Karpas-422 (cell line): ENCODE data around the gene PCDHB12. TPM values are rescaled to one million over a fixed set of nuclear protein-coding genes. Genes with fewer than 3 reads are reported as not detected.
A peak's percentile ranks its signal among the peaks of the same experiment; 100 is the strongest.
"Not testable (repeated sequence)": the region's sequence is repeated elsewhere in the genome, so short reads cannot be mapped to it uniquely, and the experiment has no call there.

Experiments used
- DNase-seq: peaks from one replicate; pipeline ENCODE4 v3.0.0-alpha.2; 2015
- H2AFZ ChIP-seq: fragments of 200-600 bp; sonication (generic); 2 replicates; pipeline ENCODE4 v1.6.1; 2014; ENCODE audit warnings: antibody characterized with exemption, low read length, mixed read lengths
- H3K27ac ChIP-seq: fragments of 200-600 bp; sonication (generic); 2 replicates; pipeline ENCODE4 v1.5.1; 2014; ENCODE audit warnings: mild to moderate bottlenecking, low read length, moderate library complexity
- H3K27me3 ChIP-seq: fragments of 200-600 bp; sonication (generic); 2 replicates; pipeline ENCODE4 v1.6.1; 2014; ENCODE audit warnings: low read length, mixed read lengths
- H3K36me3 ChIP-seq: fragments of 200-600 bp; sonication (generic); 2 replicates; pipeline ENCODE4 v1.6.1; 2014; ENCODE audit warnings: low read length, mixed read lengths; ENCODE audit not compliant: insufficient read depth
- H3K4me1 ChIP-seq: fragments of 200-600 bp; sonication (generic); 2 replicates; pipeline ENCODE4 v1.6.1; 2014; ENCODE audit warnings: mild to moderate bottlenecking, low read length, mixed read lengths
- H3K4me2 ChIP-seq: fragments of 200-600 bp; sonication (generic); 2 replicates; pipeline ENCODE4 v1.6.1; 2014; ENCODE audit warnings: low read length, low read depth, mild to moderate bottlenecking; ENCODE audit not compliant: poor library complexity, severe bottlenecking
- H3K4me3 ChIP-seq: fragments of 200-600 bp; sonication (generic); 2 replicates; pipeline ENCODE4 v1.5.1; 2014; ENCODE audit warnings: mild to moderate bottlenecking, antibody characterized with exemption, low read length, mixed read lengths
- H3K79me2 ChIP-seq: fragments of 200-600 bp; sonication (generic); 2 replicates; pipeline ENCODE4 v1.6.1; 2014; ENCODE audit warnings: mild to moderate bottlenecking, low read length, mixed read lengths
- H3K9ac ChIP-seq: fragments of 200-600 bp; sonication (generic); 2 replicates; pipeline ENCODE4 v1.6.0; 2014; ENCODE audit warnings: low read length
- H3K9me2 ChIP-seq: fragments of 200-600 bp; sonication (generic), shearing (Covaris generic); replicated peaks from 2 replicates; pipeline ENCODE4 v1.6.0; 2014; ENCODE audit warnings: mild to moderate bottlenecking, low read length, moderate library complexity; ENCODE audit not compliant: insufficient read depth
- H3K9me3 ChIP-seq: fragments of 300-700, 200-600 bp; sonication (generic); 2 replicates; pipeline ENCODE4 v1.6.1; 2014; ENCODE audit warnings: low read length, mixed read lengths
- H4K20me1 ChIP-seq: fragments of 200-600 bp; sonication (generic); 2 replicates; pipeline ENCODE4 v1.6.1; 2014; ENCODE audit warnings: mild to moderate bottlenecking, antibody characterized with exemption, low read length, low read depth; ENCODE audit not compliant: insufficient read depth
- total RNA-seq: library from RNA; depleted of rRNA; stranded (reverse); fragments of >200 nt; shearing (Covaris generic); gene quantifications from 2 replicates; pipeline ENCODE4 v1.2.3, GENCODE V29; 2014; ENCODE audit warnings: low replicate concordance

Gene PCDHB12
- total RNA-seq, 1 experiment from 2014 or later = not detected

DNA sequence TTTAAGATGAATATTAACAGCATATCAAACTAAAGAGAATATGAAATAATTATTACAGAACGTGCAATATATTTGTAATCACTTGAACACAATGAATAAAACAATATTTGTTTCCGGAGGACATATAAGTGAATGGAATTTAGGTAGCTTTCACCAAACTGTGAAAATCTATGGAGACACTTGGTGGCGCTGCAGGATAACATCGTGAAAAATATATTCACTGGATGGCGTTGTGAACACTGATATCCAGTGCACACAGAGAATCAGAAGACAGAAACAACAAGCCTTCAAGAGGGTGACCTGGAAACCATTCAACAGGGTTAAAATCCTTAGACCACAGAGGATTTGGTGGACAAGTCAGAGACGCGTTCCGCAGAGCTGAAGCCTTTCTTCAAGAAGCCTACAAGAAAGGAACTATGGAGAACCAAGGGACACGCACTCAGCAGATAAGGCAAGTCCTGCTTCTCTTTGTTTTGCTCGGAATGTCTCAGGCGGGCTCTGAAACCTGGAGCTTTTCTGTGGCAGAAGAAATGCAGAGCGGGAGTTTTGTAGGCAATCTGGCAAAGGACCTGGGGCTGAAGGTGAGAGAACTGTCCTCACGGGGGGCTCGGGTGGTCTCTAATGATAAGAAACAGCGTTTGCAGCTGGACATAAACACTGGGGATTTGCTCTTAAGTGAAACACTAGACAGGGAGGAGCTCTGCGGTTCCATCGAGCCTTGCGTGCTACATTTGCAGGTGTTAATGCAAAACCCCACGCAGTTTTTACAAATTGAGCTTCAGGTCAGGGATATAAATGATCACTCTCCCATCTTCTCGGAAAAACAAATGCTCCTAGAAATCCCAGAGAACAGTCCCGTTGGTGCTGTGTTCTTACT lies 8.9 kb upstream of the PCDHB12 start, which contains the start of gene PCDHB11:
Gene PCDHB11 (plus strand): TSS at position 269 of the 877 bp plus-strand sequence. CDS start 148 bp downstream, at position 417.
- Histone ChIP-seq H3K9me3 (peaks cover 9% of the 10 kb centered on the region; the same call in 1 of the 2 replicates), H3K9me2 (no peaks in the 10 kb centered on the region), H3K36me3 (no peaks in the 10 kb centered on the region), H3K4me2 (no peak within 1 kb of the TSS), H3K4me3 (no peak within 1 kb of the TSS), H3K27me3 (no peaks in the 10 kb centered on the region), H2AFZ (no peak within 1 kb of the TSS), H3K79me2 (no peaks in the 10 kb centered on the region), H3K27ac (no peak within 1 kb of the TSS), H3K4me1 (no peaks in the 10 kb centered on the region), H4K20me1 (no peaks in the 10 kb centered on the region), H3K9ac (no peak within 1 kb of the TSS)
- DNase-seq = peak; percentile 79

DNA sequence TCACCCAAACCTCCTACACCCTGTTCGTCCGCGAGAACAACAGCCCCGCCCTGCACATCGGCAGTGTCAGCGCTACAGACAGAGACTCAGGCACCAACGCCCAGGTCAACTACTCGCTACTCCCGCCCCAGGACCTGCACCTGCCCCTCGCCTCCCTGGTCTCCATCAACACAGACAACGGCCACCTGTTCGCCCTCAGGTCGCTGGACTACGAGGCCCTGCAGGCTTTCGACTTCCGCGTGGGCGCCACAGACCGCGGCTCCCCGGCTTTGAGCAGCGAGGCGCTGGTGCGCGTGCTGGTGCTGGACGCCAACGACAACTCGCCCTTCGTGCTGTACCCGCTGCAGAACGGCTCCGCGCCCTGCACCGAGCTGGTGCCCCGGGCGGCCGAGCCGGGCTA lies 7.4 kb upstream of the PCDHB12 start:
- H3K9me3 ChIP-seq, H3K27me3 ChIP-seq, H3K4me1 ChIP-seq, H3K27ac ChIP-seq, H3K9me2 ChIP-seq, H3K79me2 ChIP-seq, H2AFZ ChIP-seq, H3K36me3 ChIP-seq, H4K20me1 ChIP-seq, DNase-seq, H3K4me2 ChIP-seq, H3K4me3 ChIP-seq, H3K9ac ChIP-seq: not testable (repeated sequence)

DNA sequence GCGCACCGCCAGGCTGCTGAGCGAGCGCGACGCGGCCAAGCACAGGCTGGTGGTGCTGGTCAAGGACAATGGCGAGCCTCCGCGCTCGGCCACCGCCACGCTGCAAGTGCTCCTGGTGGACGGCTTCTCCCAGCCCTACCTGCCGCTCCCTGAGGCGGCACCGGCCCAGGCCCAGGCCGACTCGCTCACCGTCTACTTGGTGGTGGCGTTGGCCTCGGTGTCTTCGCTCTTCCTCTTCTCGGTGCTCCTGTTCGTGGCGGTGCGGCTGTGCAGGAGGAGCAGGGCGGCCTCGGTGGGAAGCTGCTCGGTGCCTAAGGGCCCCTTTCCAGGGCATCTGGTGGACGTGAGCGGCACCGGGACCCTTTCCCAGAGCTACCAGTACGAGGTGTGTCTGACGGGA lies 6.9 kb upstream of the PCDHB12 start:
- H3K79me2 ChIP-seq, H3K4me1 ChIP-seq, H3K9me3 ChIP-seq, H3K9ac ChIP-seq, H3K27ac ChIP-seq, DNase-seq, H3K9me2 ChIP-seq, H4K20me1 ChIP-seq, H3K36me3 ChIP-seq, H3K27me3 ChIP-seq, H3K4me2 ChIP-seq, H3K4me3 ChIP-seq, H2AFZ ChIP-seq: not testable (repeated sequence)

GRCh38 chr5:141210281-141210680 lies 1.8 kb downstream of the PCDHB12 start:
- not testable (repeated sequence) for DNase-seq, H3K9ac ChIP-seq, H4K20me1 ChIP-seq, H3K4me1 ChIP-seq, H2AFZ ChIP-seq, H3K4me3 ChIP-seq, H3K27me3 ChIP-seq, H3K27ac ChIP-seq, H3K4me2 ChIP-seq, H3K9me3 ChIP-seq, H3K36me3 ChIP-seq, H3K79me2 ChIP-seq, H3K9me2 ChIP-seq

DNA sequence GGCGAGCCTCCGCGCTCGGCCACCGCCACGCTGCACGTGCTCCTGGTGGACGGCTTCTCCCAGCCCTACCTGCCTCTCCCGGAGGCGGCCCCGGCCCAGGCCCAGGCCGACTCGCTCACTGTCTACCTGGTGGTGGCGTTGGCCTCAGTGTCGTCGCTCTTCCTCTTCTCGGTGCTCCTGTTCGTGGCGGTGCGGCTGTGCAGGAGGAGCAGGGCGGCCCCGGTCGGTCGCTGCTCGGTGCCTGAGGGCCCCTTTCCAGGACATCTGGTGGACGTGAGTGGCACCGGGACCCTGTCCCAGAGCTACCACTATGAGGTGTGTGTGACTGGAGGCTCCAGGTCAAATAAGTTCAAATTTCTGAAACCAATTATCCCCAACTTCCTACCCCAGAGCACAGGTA lies 2.3 kb downstream of the PCDHB12 start:
- H3K9ac ChIP-seq, H3K4me1 ChIP-seq, H3K9me2 ChIP-seq, DNase-seq, H3K27me3 ChIP-seq, H3K79me2 ChIP-seq, H3K4me2 ChIP-seq, H2AFZ ChIP-seq, H3K27ac ChIP-seq, H4K20me1 ChIP-seq, H3K36me3 ChIP-seq, H3K4me3 ChIP-seq, H3K9me3 ChIP-seq: not testable (repeated sequence)

GRCh38 chr5:141213656-141214339 lies 5.3 kb downstream of the PCDHB12 start, which contains the start of gene PCDHB13:
Gene PCDHB13, plus strand, starts transcription at chr5:141213919. Its CDS starts 205 bp downstream, at chr5:141214124.
- not testable (repeated sequence) for H2AFZ ChIP-seq, H3K27ac ChIP-seq, H4K20me1 ChIP-seq, H3K4me3 ChIP-seq, H3K4me1 ChIP-seq, H3K9me3 ChIP-seq, H3K9ac ChIP-seq, H3K4me2 ChIP-seq, H3K9me2 ChIP-seq, H3K79me2 ChIP-seq, H3K36me3 ChIP-seq, H3K27me3 ChIP-seq
- peak; percentile 76 for DNase-seq

GRCh38 chr5:141214583-141214982 lies 6.1 kb downstream of the PCDHB12 start:
- H3K9ac ChIP-seq, H4K20me1 ChIP-seq, H3K27ac ChIP-seq, H3K27me3 ChIP-seq, H3K9me2 ChIP-seq, H3K36me3 ChIP-seq, H3K4me2 ChIP-seq, H2AFZ ChIP-seq, DNase-seq, H3K79me2 ChIP-seq, H3K4me1 ChIP-seq, H3K4me3 ChIP-seq, H3K9me3 ChIP-seq: not testable (repeated sequence)

DNA sequence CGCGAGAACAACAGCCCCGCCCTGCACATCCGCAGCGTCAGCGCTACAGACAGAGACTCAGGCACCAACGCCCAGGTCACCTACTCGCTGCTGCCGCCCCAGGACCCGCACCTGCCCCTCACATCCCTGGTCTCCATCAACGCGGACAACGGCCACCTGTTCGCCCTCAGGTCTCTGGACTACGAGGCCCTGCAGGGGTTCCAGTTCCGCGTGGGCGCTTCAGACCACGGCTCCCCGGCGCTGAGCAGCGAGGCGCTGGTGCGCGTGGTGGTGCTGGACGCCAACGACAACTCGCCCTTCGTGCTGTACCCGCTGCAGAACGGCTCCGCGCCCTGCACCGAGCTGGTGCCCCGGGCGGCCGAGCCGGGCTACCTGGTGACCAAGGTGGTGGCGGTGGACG lies 7.0 kb downstream of the PCDHB12 start:
- not testable (repeated sequence) for H3K27me3 ChIP-seq, H3K4me1 ChIP-seq, H2AFZ ChIP-seq, H3K9me3 ChIP-seq, H3K9me2 ChIP-seq, H3K27ac ChIP-seq, H3K4me2 ChIP-seq, H3K36me3 ChIP-seq, H3K79me2 ChIP-seq, H3K9ac ChIP-seq, DNase-seq, H4K20me1 ChIP-seq, H3K4me3 ChIP-seq
